Rectal smooth muscle tissue (tissue), 1 donor: ENCODE results near the gene ACOXL.

Experiments used
- H3K27ac ChIP-seq: one replicate; pipeline ENCODE4 v1.7.0; 2013; ENCODE audit warnings: low read depth, low read length, inconsistent platforms
- H3K27me3 ChIP-seq: one replicate; pipeline ENCODE4 v1.7.0; 2013; ENCODE audit warnings: low read length; ENCODE audit not compliant: control insufficient read depth, insufficient read depth
- H3K36me3 ChIP-seq: one replicate; pipeline ENCODE4 v1.7.0; 2013; ENCODE audit warnings: low read length; ENCODE audit not compliant: control insufficient read depth, insufficient read depth
- H3K4me1 ChIP-seq: one replicate; pipeline ENCODE4 v1.7.0; 2013; ENCODE audit warnings: low read length; ENCODE audit not compliant: control insufficient read depth, insufficient read depth
- H3K4me3 ChIP-seq: one replicate; pipeline ENCODE4 v1.7.0; 2013; ENCODE audit warnings: low read length
- H3K9ac ChIP-seq: one replicate; pipeline ENCODE4 v1.7.0; 2013; ENCODE audit warnings: low read length

The ACOXL gene

GRCh38 chr2:110810404-110810803 lies 78.0 kb downstream of the ACOXL start:
- Histone ChIP-seq H3K36me3 (no peaks in the 10 kb centered on the region), H3K4me3 (no peak overlapping the region), H3K27me3 (no peaks in the 10 kb centered on the region), H3K9ac (no peak overlapping the region), H3K27ac (no peak overlapping the region), H3K4me1 (no peaks in the 10 kb centered on the region)

- H3K36me3 ChIP-seq, result no peaks in the 10 kb centered on the region
- H3K4me3 ChIP-seq, result no peak overlapping the region
- H3K27me3 ChIP-seq, result no peaks in the 10 kb centered on the region
- H3K27ac ChIP-seq, result no peak overlapping the region
- no peaks in the 10 kb centered on the region for H3K4me1 ChIP-seq
- no peak overlapping the region for H3K9ac ChIP-seq
Observed at GRCh38 chr2:110812726-110813645, 80.6 kb downstream of the ACOXL start.

- no peaks in the 10 kb centered on the region for H3K36me3 ChIP-seq
- no peak overlapping the region for H3K27ac ChIP-seq
- H3K4me1 ChIP-seq, result no peaks in the 10 kb centered on the region
- H3K4me3 ChIP-seq, result no peak overlapping the region
- no peak overlapping the region for H3K9ac ChIP-seq
- H3K27me3 ChIP-seq, result no peaks in the 10 kb centered on the region
Observed at GRCh38 chr2:110813896-110814295, 81.5 kb downstream of the ACOXL start.

GRCh38 chr2:110815938-110816337 lies 83.6 kb downstream of the ACOXL start:
- H3K27ac ChIP-seq, result no peak overlapping the region
- H3K27me3 ChIP-seq, result no peaks in the 10 kb centered on the region
- no peak overlapping the region for H3K4me3 ChIP-seq
- no peak overlapping the region for H3K9ac ChIP-seq
- no peaks in the 10 kb centered on the region for H3K4me1 ChIP-seq
- H3K36me3 ChIP-seq, result no peaks in the 10 kb centered on the region

- H3K36me3 ChIP-seq, result no peaks in the 10 kb centered on the region
- no peak overlapping the region for H3K4me3 ChIP-seq
- H3K27me3 ChIP-seq, result no peaks in the 10 kb centered on the region
- H3K4me1 ChIP-seq, result no peaks in the 10 kb centered on the region
- no peak overlapping the region for H3K27ac ChIP-seq
- no peak overlapping the region for H3K9ac ChIP-seq
Observed at GRCh38 chr2:110816404-110817365, 84.3 kb downstream of the ACOXL start.

GRCh38 chr2:110818767-110819481 lies 86.6 kb downstream of the ACOXL start:
- H3K27me3 ChIP-seq, result no peaks in the 10 kb centered on the region
- H3K4me3 ChIP-seq, result no peak overlapping the region
- H3K9ac ChIP-seq, result no peak overlapping the region
- H3K36me3 ChIP-seq, result no peaks in the 10 kb centered on the region
- H3K4me1 ChIP-seq, result no peaks in the 10 kb centered on the region
- no peak overlapping the region for H3K27ac ChIP-seq

- H3K27ac ChIP-seq, result no peak overlapping the region
- no peaks in the 10 kb centered on the region for H3K4me1 ChIP-seq
- H3K36me3 ChIP-seq, result no peaks in the 10 kb centered on the region
- no peaks in the 10 kb centered on the region for H3K27me3 ChIP-seq
- H3K9ac ChIP-seq, result no peak overlapping the region
- no peak overlapping the region for H3K4me3 ChIP-seq
Observed at GRCh38 chr2:110819711-110820110, 87.3 kb downstream of the ACOXL start.

GRCh38 chr2:110820128-110820527 lies 87.8 kb downstream of the ACOXL start:
- Histone ChIP-seq H3K36me3 (no peaks in the 10 kb centered on the region), H3K27ac (no peak overlapping the region), H3K4me1 (no peaks in the 10 kb centered on the region), H3K4me3 (no peak overlapping the region), H3K9ac (no peak overlapping the region), H3K27me3 (no peaks in the 10 kb centered on the region)

GRCh38 chr2:110823165-110823564 lies 90.8 kb downstream of the ACOXL start:
- Histone ChIP-seq H3K36me3 (no peaks in the 10 kb centered on the region), H3K4me3 (no peak overlapping the region), H3K27ac (no peak overlapping the region), H3K9ac (no peak overlapping the region), H3K4me1 (no peaks in the 10 kb centered on the region), H3K27me3 (no peaks in the 10 kb centered on the region)

GRCh38 chr2:110827511-110827910 lies 95.1 kb downstream of the ACOXL start:
- Histone ChIP-seq H3K36me3 (no peaks in the 10 kb centered on the region), H3K27ac (no peak overlapping the region)

GRCh38 chr2:110828330-110828729 lies 96.0 kb downstream of the ACOXL start:
- H3K4me1 ChIP-seq, result no peaks in the 10 kb centered on the region
- H3K36me3 ChIP-seq, result no peaks in the 10 kb centered on the region
- no peak overlapping the region for H3K9ac ChIP-seq
- no peak overlapping the region for H3K27ac ChIP-seq
- no peaks in the 10 kb centered on the region for H3K27me3 ChIP-seq
- H3K4me3 ChIP-seq, result no peak overlapping the region

More at GRCh38 chr2:110827511-110827910, 95.1 kb downstream of the ACOXL start:
- Histone ChIP-seq H3K4me1 (no peaks in the 10 kb centered on the region), H3K9ac (no peak overlapping the region), H3K4me3 (no peak overlapping the region), H3K27me3 (no peaks in the 10 kb centered on the region)
